Transverse colon (tissue), 4 donors: Measurements from ENCODE around the gene INO80C.

ENCODE experiments used
- CTCF ChIP-seq, 5 experiments: fragments of 200-600 bp in 3 of 5; fragments of 450-650 bp in 2 of 5; sonication (generic) in 3 of 5; IDR thresholded peaks; 1 replicate in 2 of 5; 2 replicates in 3 of 5; pipeline ENCODE4 v1.5.1; 2016 to 2017; ENCODE audit warnings: antibody characterized with exemption in 5 of 5, inconsistent platforms in 3 of 5, mild to moderate bottlenecking in 2 of 5, moderate library complexity in 1 of 5
- EP300 ChIP-seq: sonication (generic); formaldehyde crosslinking; IDR thresholded peaks from one replicate; pipeline ENCODE4 v1.6.1; 2017; ENCODE audit warnings: antibody characterized with exemption, low read depth
- POLR2A ChIP-seq: fragments of 450-650 bp; IDR thresholded peaks from one replicate; pipeline ENCODE4 v1.6.1; 2016; ENCODE audit warnings: antibody characterized with exemption, mild to moderate bottlenecking, moderate library complexity
- POLR2AphosphoS5 ChIP-seq, 3 donors: sonication (generic); formaldehyde crosslinking; IDR thresholded peaks; one replicate each; pipeline ENCODE4 v1.6.1; 2016; ENCODE audit warnings: antibody characterized with exemption in 3 of 3

DNA sequence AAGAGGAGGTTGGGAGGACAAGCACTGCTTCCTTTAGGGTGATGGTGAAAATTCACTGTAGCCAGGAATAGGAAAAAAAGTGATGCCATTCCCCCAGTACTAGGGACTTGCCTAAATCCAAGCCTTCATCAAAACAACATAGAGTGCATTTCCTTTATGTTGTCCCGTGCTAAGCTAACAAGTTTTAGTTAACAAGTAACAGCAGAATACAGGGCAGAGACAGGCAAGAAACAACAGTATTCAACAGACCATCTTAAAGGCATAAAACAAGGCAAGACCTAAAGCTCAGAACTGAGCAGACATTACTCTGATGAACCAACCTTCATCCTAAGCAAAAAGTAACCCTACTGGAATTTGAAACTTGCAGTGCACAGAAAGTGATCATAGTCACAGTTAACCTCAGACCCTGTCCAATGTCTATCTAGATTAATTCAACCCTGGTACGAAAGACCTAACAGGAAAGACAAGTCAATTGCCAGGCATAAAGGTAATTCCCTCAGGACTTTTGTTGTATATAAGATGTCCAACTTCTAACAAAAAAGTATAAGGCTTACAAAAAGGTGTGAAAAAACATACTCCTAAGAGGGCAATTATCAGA, 49.3 kb upstream of the INO80C start:
- TF ChIP-seq POLR2A (no peak), EP300 (no peak), CTCF (IDR thresholded peaks at IDR 0.05) (no peak), POLR2AphosphoS5 (IDR thresholded peaks at IDR 0.05) (no peak)
